DND-41 (cell line): Measurements from ENCODE around the gene SIGLEC7.

Source experiments
- CTCF ChIP-seq: IDR thresholded peaks from 2 replicates; pipeline ENCODE4 v1.5.1; 2012; ENCODE audit warnings: borderline replicate concordance, low read length, moderate library complexity, mild to moderate bottlenecking; ENCODE audit not compliant: poor library complexity, severe bottlenecking; ENCODE audit errors: extremely low read depth
- EZH2 ChIP-seq: IDR thresholded peaks from 3 replicates; pipeline ENCODE4 v1.6.1; 2012; ENCODE audit warnings: borderline replicate concordance, low read depth, mild to moderate bottlenecking, moderate library complexity, low read length, inconsistent platforms; ENCODE audit not compliant: severe bottlenecking

- no peak for TF ChIP-seq CTCF
- no peak for TF ChIP-seq EZH2
These were observed 43.2 kb downstream of the SIGLEC7 start for GRCh38 chr19:51185069-51185867.
